Limb (tissue), 2 donors: ENCODE data around the gene ITPR3.
A peak's percentile ranks its signal among the peaks of the same experiment; 100 is the strongest.

Source experiments
- DNase-seq, 2 donors: peaks; one replicate each; pipeline ENCODE4 v3.0.0-alpha.2; 2016; ENCODE audit errors: extremely low spot score in 2 of 2

The ITPR3 gene

GRCh38 chr6:33634946-33635345 lies 13.8 kb downstream of the ITPR3 start:
- DNase-seq: no peak

- DNase-seq: no peak
Measured at GRCh38 chr6:33636655-33637054, 15.5 kb downstream of the ITPR3 start.

- DNase-seq: no peak
Measured at GRCh38 chr6:33638556-33638955, 17.4 kb downstream of the ITPR3 start.

GRCh38 chr6:33639559-33639958 lies 18.4 kb downstream of the ITPR3 start:
- no peak for DNase-seq

GRCh38 chr6:33640361-33640760 lies 19.2 kb downstream of the ITPR3 start:
- no peak for DNase-seq

GRCh38 chr6:33641144-33641543 lies 20.0 kb downstream of the ITPR3 start:
- DNase-seq: no peak

GRCh38 chr6:33641602-33642001 lies 20.5 kb downstream of the ITPR3 start:
- no peak for DNase-seq

- DNase-seq: no peak
Measured at GRCh38 chr6:33642897-33643296, 21.8 kb downstream of the ITPR3 start.

GRCh38 chr6:33651403-33651802 lies 30.3 kb downstream of the ITPR3 start:
- DNase-seq: no peak

- DNase-seq: no peak
Measured at GRCh38 chr6:33652002-33652401, 30.9 kb downstream of the ITPR3 start.

GRCh38 chr6:33654831-33655554 lies 33.9 kb downstream of the ITPR3 start:
- DNase-seq: peak in 1 of 2 donors; percentile 14

GRCh38 chr6:33656844-33657243 lies 35.7 kb downstream of the ITPR3 start:
- DNase-seq: no peak

- DNase-seq: no peak
Measured at GRCh38 chr6:33658982-33659689, 38.0 kb downstream of the ITPR3 start.

GRCh38 chr6:33659986-33660385 lies 38.9 kb downstream of the ITPR3 start:
- no peak for DNase-seq

- DNase-seq: no peak
Measured at GRCh38 chr6:33661106-33661838, 40.1 kb downstream of the ITPR3 start.

GRCh38 chr6:33662318-33662717 lies 41.2 kb downstream of the ITPR3 start:
- no peak for DNase-seq

GRCh38 chr6:33663028-33663427 lies 41.9 kb downstream of the ITPR3 start:
- no peak for DNase-seq

GRCh38 chr6:33663727-33664449 lies 42.8 kb downstream of the ITPR3 start:
- DNase-seq: no peak

GRCh38 chr6:33664506-33665057 lies 43.5 kb downstream of the ITPR3 start:
- DNase-seq: no peak

- DNase-seq: no peak
Measured at GRCh38 chr6:33665957-33666356, 44.8 kb downstream of the ITPR3 start.

- DNase-seq: no peak
Measured at GRCh38 chr6:33667072-33667471, 46.0 kb downstream of the ITPR3 start.
